IMR-90 (cell line): ENCODE measurements around the gene SPAG16. TPM values are rescaled to one million over a fixed set of nuclear protein-coding genes. Genes with fewer than 3 reads are reported as not detected.

Experiments used
- ATAC-seq: fragments of 200-7000 bp; cut with Tn5 transposase; 2 replicates; pipeline ENCODE4 v1.9.1; 2020; ENCODE audit warnings: low read depth, mild to moderate bottlenecking, moderate library complexity
- BruUV-seq: library from RNA; stranded (reverse); fragments of 400-500 nt; replicated peaks from 2 replicates; lab custom pipeline; 2021; lab: Mats Ljungman, UMichigan
- CTCF ChIA-PET: fragments of 300-600 bp; formaldehyde crosslinking; extraction: SDS; loops from one replicate; lab custom pipeline; 2021; ENCODE audit warnings: antibody characterized with exemption; lab: Yijun Ruan, JAX
- POLR2A ChIA-PET: fragments of 300-600 bp; sonication (Branson Sonifier 250); formaldehyde crosslinking; loops from one replicate; lab custom pipeline; 2022; ENCODE audit warnings: antibody characterized with exemption; ENCODE audit not compliant: unreplicated experiment; lab: Charles Lee
- DNase-seq: peaks from one replicate; pipeline ENCODE4 v3.0.0; 2013
- H2AFZ ChIP-seq: replicated peaks from 2 replicates; pipeline ENCODE3; 2013; ENCODE audit warnings: low read length, mild to moderate bottlenecking; ENCODE audit not compliant: poor library complexity
- H2AK5ac ChIP-seq: 2 replicates; pipeline ENCODE4 v1.6.1; 2013; ENCODE audit warnings: low read depth, low read length, inconsistent platforms
- H2AK9ac ChIP-seq: replicated peaks from 2 replicates; pipeline ENCODE3; 2013; ENCODE audit warnings: mild to moderate bottlenecking, low read depth, low read length, moderate library complexity; ENCODE audit not compliant: poor library complexity
- H2BK120ac ChIP-seq: 2 replicates; pipeline ENCODE4 v1.6.1; 2013; ENCODE audit warnings: low read depth, low read length, inconsistent platforms
- H2BK15ac ChIP-seq: 3 replicates; pipeline ENCODE4 v1.6.1; 2013; ENCODE audit warnings: low read depth, low read length, inconsistent platforms
- H2BK20ac ChIP-seq: 2 replicates; pipeline ENCODE4 v1.6.1; 2013; ENCODE audit warnings: low read depth, mild to moderate bottlenecking, inconsistent platforms, low read length, moderate library complexity
- H2BK5ac ChIP-seq: 2 replicates; pipeline ENCODE4 v1.6.1; 2013; ENCODE audit warnings: mild to moderate bottlenecking, low read depth, low read length, inconsistent platforms; ENCODE audit not compliant: poor library complexity, severe bottlenecking
- H3K14ac ChIP-seq: replicated peaks from 2 replicates; pipeline ENCODE4 v1.6.1; 2013; ENCODE audit warnings: low read depth, low read length, inconsistent platforms
- H3K18ac ChIP-seq: 2 replicates; pipeline ENCODE4 v1.6.1; 2013; ENCODE audit warnings: low read depth, low read length, control low read depth
- H3K23ac ChIP-seq: 2 replicates; pipeline ENCODE4 v1.6.1; 2013; ENCODE audit warnings: low read depth, low read length, inconsistent platforms
- H3K27ac ChIP-seq: 2 replicates; pipeline ENCODE4 v1.5.1; 2013; ENCODE audit warnings: mild to moderate bottlenecking, control low read depth, low read length; ENCODE audit not compliant: insufficient read depth
- H3K27me3 ChIP-seq: 2 replicates; pipeline ENCODE4 v1.6.1; 2013; ENCODE audit warnings: low read length; ENCODE audit not compliant: control insufficient read depth, insufficient read depth
- H3K36me3 ChIP-seq: 2 replicates; pipeline ENCODE4 v1.6.1; 2013; ENCODE audit warnings: low read length, mixed read lengths; ENCODE audit not compliant: control insufficient read depth, insufficient read depth
- H3K4ac ChIP-seq: 2 replicates; pipeline ENCODE4 v1.6.1; 2013; ENCODE audit warnings: low read depth, low read length, inconsistent platforms
- H3K4me1 ChIP-seq: 2 replicates; pipeline ENCODE4 v1.6.1; 2013; ENCODE audit warnings: low read length, mixed read lengths; ENCODE audit not compliant: control insufficient read depth, insufficient read depth
- H3K4me2 ChIP-seq: 2 replicates; pipeline ENCODE4 v1.6.1; 2013; ENCODE audit warnings: low read depth, mild to moderate bottlenecking, control low read depth, low read length, moderate library complexity
- H3K4me3 ChIP-seq: 2 replicates; pipeline ENCODE4 v1.5.1; 2013; ENCODE audit warnings: low read depth, mild to moderate bottlenecking, control low read depth, low read length, moderate library complexity; ENCODE audit not compliant: insufficient read depth
- H3K56ac ChIP-seq: 2 replicates; pipeline ENCODE4 v1.6.1; 2013; ENCODE audit warnings: low read length, inconsistent platforms; ENCODE audit not compliant: insufficient read depth; ENCODE audit errors: extremely low read depth
- H3K79me1 ChIP-seq, 2 experiments: 2 replicates each; pipeline ENCODE4 v1.6.1; 2013; ENCODE audit warnings: low read length in 2 of 2, inconsistent platforms in 1 of 2, low read depth in 1 of 2
- H3K9ac ChIP-seq: 2 replicates; pipeline ENCODE4 v1.6.1; 2013; ENCODE audit warnings: low read depth, low read length, control low read depth
- H3K9me1 ChIP-seq: 2 replicates; pipeline ENCODE4 v1.6.1; 2013; ENCODE audit warnings: low read length, inconsistent platforms; ENCODE audit not compliant: insufficient read depth
- H3K9me3 ChIP-seq: 2 replicates; pipeline ENCODE4 v1.6.1; 2013; ENCODE audit warnings: low read length; ENCODE audit not compliant: control insufficient read depth, insufficient read depth
- H4K20me1 ChIP-seq: 2 replicates; pipeline ENCODE4 v1.6.1; 2013; ENCODE audit warnings: low read length, inconsistent platforms; ENCODE audit not compliant: insufficient read depth
- H4K5ac ChIP-seq: 2 replicates; pipeline ENCODE4 v1.6.1; 2013; ENCODE audit warnings: mild to moderate bottlenecking, low read depth, low read length, control low read depth
- H4K8ac ChIP-seq, 2 experiments: 2 replicates each; pipeline ENCODE4 v1.6.1; 2013; ENCODE audit warnings: low read depth in 2 of 2, low read length in 2 of 2, control low read depth in 1 of 2, inconsistent platforms in 1 of 2
- H4K91ac ChIP-seq: 2 replicates; pipeline ENCODE4 v1.6.1; 2013; ENCODE audit warnings: low read depth, low read length, inconsistent platforms; ENCODE audit not compliant: insufficient read depth
- MAZ ChIP-seq: IDR thresholded peaks from 2 replicates; pipeline ENCODE4 v1.6.1; 2012; ENCODE audit warnings: low read depth, mild to moderate bottlenecking, low read length, improper control_type of control experiment, moderate library complexity, borderline replicate concordance
- RCOR1 ChIP-seq: IDR thresholded peaks from 2 replicates; pipeline ENCODE4 v1.6.1; 2012; ENCODE audit warnings: mild to moderate bottlenecking, low read length, improper control_type of control experiment; ENCODE audit not compliant: insufficient replicate concordance
- WGBS, 2 experiments: methylation state at CpG; one replicate each; pipeline versions ENCODE4 v1.1.5 to v1.1.7; 2013; ENCODE audit warnings: missing lambda C conversion rate in 2 of 2; ENCODE audit not compliant: insufficient read length in 1 of 2; ENCODE audit errors: extremely low coverage in 2 of 2; 5-methylcytosine and 5-hydroxymethylcytosine counted together
- dilution Hi-C: fragments of 300-500 bp; cut with HindIII; formaldehyde crosslinking; loops from one replicate; pipeline ENCODE4 v1.14.3; 2018; ENCODE audit warnings: low sequenced_read_pairs; ENCODE audit not compliant: unreplicated experiment
- in situ Hi-C: fragments of 300-500 bp; cut with MboI; formaldehyde crosslinking; loops from 3 replicates; pipeline ENCODE4 v1.14.3; 2019; ENCODE audit warnings: low sequenced_read_pairs, inconsistent platforms, mixed read lengths
- intact Hi-C: fragments of 100-400 bp; cut with micrococcal nuclease; formaldehyde crosslinking; loops from 2 replicates; pipeline ENCODE4 v1.10.0; 2022
- polyA plus RNA-seq, 3 experiments: library from polyadenylated mRNA; depleted of rRNA; stranded (reverse); fragments of >200 nt; gene quantifications; 2 replicates each; pipeline ENCODE4 v1.2.3, GENCODE V29; 2012; ENCODE audit warnings: low replicate concordance in 1 of 3
- total RNA-seq: library from RNA; depleted of rRNA; stranded (reverse); fragments of >200 nt; gene quantifications from 2 replicates; pipeline ENCODE4 v1.2.3, GENCODE V29; 2012

SPAG16 gene
- total and polyA plus RNA-seq, 2 of the 4 experiments (the other 2 are of a cell fraction) = 7.3 to 13.5 TPM

GRCh38 chr2:214180686-214181085, 896.4 kb downstream of the SPAG16 start:
- no peak overlapping the region for H2AK9ac ChIP-seq
- in situ Hi-C loops = no loop called here
- POLR2A ChIA-PET = no interaction called here

More at GRCh38 chr2:214180686-214181085, 896.4 kb downstream of the SPAG16 start:
- Histone ChIP-seq H4K91ac (no peak overlapping the region), H4K5ac (no peak overlapping the region), H3K4me2 (no peak overlapping the region), H3K4me3 (no peak overlapping the region), H2BK20ac (no peak overlapping the region), H3K36me3 (no peaks in the 10 kb centered on the region), H3K23ac (no peak overlapping the region), H3K9me3 (no peaks in the 10 kb centered on the region), H4K8ac (no peak overlapping the region), H3K27ac (no peak overlapping the region), H3K4ac (no peak overlapping the region), H3K79me1 (no peaks in the 10 kb centered on the region), H3K9ac (no peak overlapping the region), H3K56ac (no peak overlapping the region), H2AFZ (no peak overlapping the region), H4K20me1 (no peaks in the 10 kb centered on the region), H2AK5ac (no peak overlapping the region), H3K4me1 (no peaks in the 10 kb centered on the region), H2BK120ac (no peak overlapping the region), H3K9me1 (no peaks in the 10 kb centered on the region), H2BK15ac (no peak overlapping the region), H3K18ac (no peak overlapping the region), H3K27me3 (no peaks in the 10 kb centered on the region), H2BK5ac (no peak overlapping the region), H3K14ac (no peak overlapping the region)
- DNase-seq = no peak
- no TSS peak for BruUV-seq
- CTCF ChIA-PET = no interaction called here
- intact Hi-C loops (no loop called here), dilution Hi-C loops (no loop called here)
- ATAC-seq = no peak
- no CpG with 5 or more reads among the region's 3 CpGs for WGBS, 2 experiments
- TF ChIP-seq RCOR1 (no peak), MAZ (no peak)
